ENCODE results near the gene DCAF15.

The DCAF15 gene

DNA sequence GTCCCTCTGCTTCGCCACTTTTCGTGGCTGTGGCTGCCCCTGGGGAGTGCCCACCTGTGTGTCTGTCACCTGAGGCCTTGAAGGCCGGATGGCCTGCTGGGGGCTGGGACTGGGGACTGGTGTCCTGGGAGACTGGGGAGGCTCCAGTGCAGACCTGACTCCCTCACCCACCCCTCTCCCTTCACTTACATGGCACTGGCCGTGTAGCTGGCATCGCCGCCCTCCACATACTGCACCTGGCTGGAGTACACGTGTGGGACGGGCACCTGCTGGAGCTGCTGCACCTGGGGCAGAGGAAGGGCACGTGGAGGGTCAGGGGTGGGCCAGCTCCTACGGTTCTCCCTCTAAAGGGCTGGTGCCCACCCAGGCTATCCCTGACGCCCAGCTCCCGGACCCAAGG is 25.5 kb downstream of the DCAF15 start:
- no peak for DNase-seq

DNA sequence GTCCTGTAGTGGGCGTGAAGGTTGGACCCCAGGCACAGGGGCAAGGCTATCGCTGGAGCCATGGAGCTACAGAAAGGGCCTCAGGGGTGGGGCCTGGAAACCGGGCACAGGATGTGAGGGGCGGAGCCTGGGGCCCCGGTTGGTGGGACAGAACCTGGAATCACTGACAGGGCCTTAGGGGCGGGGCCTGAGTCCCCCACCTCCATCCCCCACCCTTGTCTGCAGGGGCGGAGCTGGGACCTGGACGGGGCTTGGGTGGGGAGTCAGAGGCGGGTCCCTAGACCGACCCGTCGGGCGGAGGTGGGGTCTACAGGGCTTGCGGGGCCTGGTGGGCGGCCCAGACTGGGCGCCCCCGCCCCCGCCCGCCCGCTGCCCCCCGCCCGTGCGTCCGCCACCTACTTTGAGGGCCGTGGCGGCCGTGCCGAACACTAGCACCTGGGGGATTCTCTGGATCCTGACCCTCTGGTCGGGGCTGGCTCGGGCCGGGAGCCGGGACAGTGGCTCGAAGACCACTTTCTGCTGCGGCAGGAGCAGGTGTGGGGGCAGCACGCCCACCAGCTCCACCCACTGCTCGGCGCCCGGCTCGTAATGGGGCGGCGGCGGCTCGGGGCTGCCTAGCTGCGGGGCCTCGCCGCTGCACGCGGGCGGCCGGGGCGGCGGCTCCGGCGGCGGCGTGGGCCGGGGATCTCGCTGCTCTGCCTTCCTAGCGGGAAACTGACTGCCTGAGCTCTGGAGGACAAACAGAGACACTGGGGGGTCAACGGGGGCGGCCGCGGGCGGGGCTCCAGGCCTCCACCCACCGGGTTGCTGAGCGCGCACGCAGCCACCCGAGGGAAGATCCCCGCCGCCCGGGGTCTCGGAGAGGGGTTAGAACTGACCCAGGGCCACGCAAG is 26.3 kb downstream of the DCAF15 start:
- DNase-seq, result no peak

DNA sequence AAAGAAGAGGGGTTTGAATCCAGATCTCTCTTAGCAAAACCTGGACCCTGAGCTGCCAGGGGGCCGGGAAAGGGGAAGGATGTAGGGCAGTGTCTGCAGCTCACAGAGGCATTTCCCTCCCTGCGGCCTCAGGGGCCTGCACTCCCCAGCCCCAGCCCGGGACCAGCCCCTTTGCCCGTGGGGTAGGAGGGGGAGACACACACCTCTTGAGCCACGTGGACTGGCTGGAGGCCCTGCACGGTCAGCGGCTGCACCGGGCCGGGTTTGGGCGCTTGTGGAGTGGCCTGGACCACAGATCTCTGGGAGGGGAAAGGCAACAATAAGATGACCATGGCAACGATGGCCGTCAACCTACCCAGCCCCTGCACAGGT is 26.9 kb downstream of the DCAF15 start:
- no peak for DNase-seq

DNA sequence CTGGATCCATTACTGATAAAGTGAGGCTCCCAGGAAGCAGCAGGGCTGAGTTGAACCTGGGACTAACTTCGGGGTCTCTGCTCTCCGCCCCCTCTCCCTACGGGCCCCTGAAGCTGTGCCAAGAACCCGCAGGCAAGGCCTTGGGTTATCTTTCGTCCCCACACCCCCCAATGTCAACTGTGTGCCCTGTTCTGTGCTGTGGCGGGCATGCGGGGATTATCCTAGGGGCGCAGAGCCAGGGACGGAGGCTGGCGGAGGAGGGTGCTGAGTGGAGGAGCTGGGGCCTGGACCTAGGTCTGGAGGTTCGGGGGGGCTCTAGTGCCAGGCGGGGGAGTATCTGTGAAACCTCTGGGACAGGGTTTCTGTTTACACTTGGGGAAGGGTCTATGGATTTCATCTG is 27.4 kb downstream of the DCAF15 start:
- DNase-seq, result no peak

DNA sequence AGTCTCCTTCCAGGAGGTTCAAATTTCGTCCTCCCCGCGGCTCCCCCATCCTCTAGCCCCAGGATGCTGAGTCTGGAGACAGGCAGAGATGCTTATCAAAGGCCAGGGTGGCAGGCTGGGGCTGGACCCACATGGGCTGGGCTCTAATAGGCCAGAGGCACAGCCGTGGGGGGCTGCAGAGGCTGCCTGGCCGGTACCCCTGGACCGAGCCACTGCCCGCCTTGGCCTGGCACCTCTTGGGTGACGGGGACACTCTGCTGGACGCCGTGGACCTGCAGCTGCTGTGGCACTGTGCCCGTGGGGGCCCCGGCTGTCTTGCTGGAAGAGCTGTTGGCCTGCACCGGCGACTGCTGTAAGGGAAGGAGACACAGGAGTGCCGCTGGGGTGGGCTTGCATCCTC is 28.0 kb downstream of the DCAF15 start:
- no peak for DNase-seq

- no peak for DNase-seq
These were observed 28.7 kb downstream of the DCAF15 start for GRCh38 chr19:13981021-13981420.

DNA sequence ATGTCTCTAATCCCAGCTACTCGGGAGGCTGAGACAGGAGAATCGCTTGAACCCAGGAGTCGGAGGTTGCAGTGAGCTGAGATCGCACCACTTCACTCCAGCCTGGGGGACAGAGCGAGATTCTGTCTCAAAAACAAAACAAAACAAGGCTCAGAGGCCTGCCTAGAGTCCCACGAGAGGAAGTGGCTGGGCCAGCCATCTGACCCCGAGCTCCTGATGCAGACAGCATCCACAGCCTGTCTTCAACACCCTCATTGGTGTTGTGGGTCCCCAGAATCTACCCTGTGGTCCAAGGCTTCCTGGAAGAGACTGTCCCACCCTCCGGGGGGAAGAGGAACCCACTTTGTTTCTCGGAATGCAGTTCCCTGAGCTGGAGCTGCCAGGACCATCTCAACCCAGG is 29.2 kb downstream of the DCAF15 start:
- no peak for DNase-seq

- DNase-seq, result no peak
These were observed 29.7 kb downstream of the DCAF15 start for GRCh38 chr19:13981988-13982501.

- no peak for DNase-seq
These were observed 30.5 kb downstream of the DCAF15 start for GRCh38 chr19:13982773-13983172.

DNA sequence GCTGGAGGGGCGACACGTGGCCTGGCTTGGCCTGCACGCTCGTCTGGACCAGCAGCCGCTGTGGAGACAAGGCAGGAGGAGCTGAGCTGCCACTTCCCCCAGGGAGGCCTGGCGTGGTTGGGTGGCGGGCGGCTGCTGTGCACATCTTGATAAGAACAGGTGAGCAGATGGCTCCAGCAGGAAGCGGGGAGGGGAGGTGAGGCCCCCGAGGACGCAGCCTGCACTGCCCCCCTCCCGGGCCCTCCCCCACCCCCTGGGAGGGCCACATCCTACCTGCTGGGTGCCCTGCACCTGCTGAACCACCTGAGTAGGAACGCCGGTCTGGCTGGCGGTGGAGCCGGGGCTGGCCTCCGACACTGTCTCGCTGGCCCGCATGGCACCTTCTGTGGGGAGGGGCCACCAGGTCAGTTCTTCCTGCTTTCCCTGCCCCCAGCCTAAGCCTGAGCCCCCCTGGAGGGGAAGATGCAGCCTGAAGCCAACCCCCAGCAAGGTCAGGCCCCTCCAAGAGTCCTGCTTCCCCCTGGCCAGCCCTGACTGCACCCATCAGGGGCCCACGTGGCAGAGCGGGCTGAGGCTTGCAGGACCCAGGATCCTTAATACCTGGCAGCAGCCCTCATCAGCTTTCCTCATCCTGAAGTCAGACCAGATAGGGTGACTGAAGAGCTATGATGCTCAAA is 31.0 kb downstream of the DCAF15 start:
- DNase-seq, result no peak

- no peak for DNase-seq
These were observed 31.9 kb downstream of the DCAF15 start for GRCh38 chr19:13984186-13984585.

GRCh38 chr19:13984875-13985741 is 32.8 kb downstream of the DCAF15 start:
- DNase-seq, result no peak

- no peak for DNase-seq
These were observed 33.5 kb downstream of the DCAF15 start for GRCh38 chr19:13985771-13986347.

- DNase-seq, result peak; percentile 99
These were observed 34.1 kb downstream of the DCAF15 start for GRCh38 chr19:13986348-13986904.

DNA sequence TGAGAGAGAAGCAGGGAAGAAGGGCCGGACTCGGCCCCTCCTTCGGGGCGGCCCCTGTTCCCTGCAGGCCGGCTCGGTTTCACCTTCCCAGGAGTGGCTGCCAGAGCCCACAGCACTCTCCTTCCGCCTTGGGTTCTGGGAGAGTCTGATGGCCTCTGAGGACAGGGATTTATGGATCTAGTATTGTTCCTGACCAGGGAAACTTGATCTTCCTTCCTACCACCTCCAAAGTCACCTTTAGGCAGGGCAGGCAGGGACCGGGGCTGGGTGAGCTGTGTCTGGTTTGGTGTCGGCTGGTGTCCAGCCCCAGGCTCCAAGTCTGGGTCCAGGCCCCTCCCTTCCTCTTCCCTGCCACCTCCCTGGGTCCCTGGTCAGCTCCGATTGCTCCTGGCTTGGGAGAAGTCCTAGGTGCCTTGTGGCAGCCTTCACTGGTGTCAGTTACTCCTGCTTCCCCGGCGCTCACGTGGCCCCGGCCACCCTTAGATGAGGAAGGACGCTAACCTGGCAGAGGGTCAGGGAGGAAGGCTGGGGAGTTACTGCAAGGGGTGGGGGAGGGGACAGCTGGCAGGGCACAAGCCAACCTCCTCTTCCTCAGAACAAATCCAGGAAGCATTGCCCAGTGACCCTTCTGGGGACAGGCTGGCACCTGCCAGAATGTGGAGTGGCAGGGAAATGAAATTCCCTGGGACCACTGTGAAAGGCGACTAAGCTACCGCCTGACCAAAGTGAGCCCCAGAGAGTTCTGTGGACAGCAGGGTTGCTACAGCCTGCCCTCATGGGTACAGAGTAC is 35.0 kb downstream of the DCAF15 start:
- no peak for DNase-seq

- no peak for DNase-seq
These were observed 37.2 kb downstream of the DCAF15 start for GRCh38 chr19:13989487-13989886.

DNA sequence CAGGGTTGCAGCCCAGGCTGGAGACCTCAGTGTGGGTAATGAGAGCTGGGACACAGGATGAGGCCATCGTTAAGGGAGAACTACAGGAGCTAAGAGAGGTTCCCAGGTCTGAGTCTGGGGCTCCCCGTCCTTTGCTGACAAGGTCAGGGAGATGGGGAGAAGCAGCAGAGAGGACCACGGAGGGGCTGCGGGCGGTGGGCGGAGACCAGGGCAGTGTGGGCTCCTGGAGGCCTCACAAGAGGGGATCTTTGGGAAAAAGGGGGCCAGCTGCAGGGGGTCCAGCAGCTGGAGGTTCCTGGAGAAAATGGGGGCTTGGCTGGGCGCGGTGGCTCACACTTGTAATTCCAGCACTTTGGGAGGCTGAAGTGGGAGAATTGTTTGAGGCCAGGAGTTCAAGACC is 37.8 kb downstream of the DCAF15 start:
- no peak for DNase-seq

- no peak for DNase-seq
These were observed 39.7 kb downstream of the DCAF15 start for GRCh38 chr19:13992025-13992424.

DNA sequence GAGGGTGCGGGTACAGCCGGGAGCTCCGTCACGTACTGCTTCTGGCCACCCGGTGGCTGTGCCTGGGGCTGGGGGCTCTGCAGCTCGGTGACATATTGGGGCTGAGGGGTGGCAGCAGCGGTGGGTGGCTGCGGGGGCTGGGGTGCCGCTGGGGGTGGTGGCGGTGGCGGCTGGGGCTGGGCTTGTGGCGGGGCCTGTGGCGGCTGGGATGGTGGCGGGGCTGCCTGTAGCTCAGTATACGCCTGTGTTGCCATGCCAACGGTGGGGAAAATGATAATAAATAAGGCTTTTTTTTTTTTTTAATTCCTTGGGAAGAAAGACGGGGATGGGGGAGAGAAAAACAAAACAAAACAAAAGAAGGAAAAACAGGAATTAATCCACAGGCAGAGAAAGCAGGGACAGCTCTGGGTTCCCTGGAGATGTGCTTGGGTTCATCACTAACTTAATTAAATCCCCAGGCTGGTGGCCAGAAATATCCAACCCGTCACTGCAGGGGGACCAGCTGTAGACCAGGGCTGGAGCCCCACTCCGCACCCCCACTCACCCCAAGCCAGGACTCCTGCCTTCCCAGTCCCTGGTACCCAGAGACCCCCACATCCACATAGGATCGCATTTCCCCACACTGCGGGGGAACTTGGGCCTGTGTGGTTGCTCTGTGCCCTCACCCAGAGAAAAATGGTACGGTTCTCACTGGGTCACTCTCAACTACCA is 41.4 kb downstream of the DCAF15 start:
- no peak for DNase-seq

- no peak for DNase-seq
These were observed 42.9 kb downstream of the DCAF15 start for GRCh38 chr19:13995017-13995728.
